NK-92 (cell line): Measurements from ENCODE around the gene SMIM5.

Source experiments
- DNase-seq: peaks from one replicate; lab custom pipeline; 2025; ENCODE audit not compliant: unreplicated experiment; lab: John Stamatoyannopoulos, UW

SMIM5 gene

GRCh38 chr17:75639327-75639726 is 6.1 kb downstream of the SMIM5 start:
- DNase-seq, result no peak

DNA sequence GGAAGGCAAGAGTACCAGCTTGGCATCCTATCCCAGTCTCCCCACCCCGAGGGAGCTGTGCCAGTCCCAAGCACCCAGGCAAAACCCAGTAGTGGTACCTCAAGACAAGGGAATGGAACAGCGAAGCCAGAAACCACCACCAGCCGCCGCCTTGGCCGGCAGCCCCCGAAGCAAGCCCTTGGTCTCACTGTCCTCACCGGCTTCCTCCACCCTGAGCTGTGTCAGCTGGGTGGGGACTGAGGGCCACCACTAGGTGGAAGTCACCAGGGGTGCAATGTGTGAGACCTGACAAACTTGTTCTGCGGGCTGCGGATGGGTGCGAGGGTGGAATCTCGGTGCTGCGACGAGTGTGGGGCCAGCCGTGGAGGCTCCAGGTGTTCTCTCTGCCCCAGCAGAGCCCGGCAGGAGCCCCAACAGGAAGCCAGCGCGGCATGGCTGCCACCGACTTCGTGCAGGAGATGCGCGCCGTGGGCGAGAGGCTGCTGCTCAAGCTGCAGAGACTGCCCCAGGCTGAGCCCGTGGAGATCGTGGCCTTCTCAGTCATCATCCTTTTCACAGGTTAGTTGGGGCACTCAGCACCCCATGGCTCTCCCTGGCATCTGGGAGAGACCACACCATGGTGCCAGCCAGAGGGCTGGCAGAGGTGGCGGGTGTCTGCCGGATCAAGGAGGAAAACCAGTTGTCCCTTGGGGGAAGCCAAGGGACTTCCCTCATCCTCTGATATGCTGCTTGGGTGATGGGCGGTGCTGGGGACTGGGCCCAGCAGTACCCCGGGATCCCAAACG is 6.7 kb downstream of the SMIM5 start:
- DNase-seq, result no peak

DNA sequence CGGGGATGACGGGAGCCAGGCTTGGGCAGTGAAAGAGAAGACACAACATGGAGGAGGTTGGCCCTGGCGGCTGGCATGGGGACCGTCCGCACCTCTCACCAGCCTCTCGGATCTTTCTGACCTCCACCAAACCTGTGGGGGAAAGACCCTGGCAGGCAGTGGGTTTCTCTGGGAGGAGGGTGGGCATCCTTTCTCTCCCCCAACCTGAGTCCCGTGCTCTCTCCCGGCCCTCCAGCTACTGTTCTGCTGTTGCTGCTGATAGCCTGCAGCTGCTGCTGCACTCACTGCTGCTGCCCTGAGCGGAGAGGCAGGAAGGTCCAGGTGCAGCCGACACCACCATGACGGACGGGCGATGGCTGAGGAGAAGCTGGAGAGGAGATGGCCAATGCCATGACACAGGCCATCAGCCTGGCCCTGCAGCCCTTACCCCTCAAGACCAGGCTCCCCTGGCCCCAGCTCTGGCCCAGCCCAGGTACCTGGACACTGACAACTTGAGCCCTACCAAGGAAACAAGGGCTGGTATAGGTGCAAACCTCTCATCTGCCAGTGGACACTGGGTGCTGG is 7.4 kb downstream of the SMIM5 start:
- no peak for DNase-seq

DNA sequence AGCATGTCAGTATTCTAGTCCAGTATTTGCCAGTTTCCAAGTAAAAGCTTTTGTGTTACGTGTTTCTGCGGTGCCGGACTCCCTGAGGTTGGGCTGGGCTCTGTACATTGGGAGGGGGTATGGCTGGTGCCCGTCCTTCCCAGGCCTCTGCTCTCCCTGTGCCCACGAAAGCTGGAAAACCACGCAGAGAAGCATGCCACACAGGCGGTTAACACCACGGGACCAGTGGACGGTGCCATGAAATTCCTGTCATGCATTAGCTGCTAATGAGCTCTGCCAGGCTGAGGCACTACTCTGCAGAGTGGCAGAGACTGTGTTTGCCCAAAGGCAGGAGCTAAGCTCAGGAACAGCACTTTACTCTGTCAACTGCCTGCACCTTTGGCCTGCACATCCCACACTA is 8.1 kb downstream of the SMIM5 start:
- DNase-seq, result no peak

GRCh38 chr17:75642182-75642783 is 9.0 kb downstream of the SMIM5 start:
- DNase-seq, result no peak

DNA sequence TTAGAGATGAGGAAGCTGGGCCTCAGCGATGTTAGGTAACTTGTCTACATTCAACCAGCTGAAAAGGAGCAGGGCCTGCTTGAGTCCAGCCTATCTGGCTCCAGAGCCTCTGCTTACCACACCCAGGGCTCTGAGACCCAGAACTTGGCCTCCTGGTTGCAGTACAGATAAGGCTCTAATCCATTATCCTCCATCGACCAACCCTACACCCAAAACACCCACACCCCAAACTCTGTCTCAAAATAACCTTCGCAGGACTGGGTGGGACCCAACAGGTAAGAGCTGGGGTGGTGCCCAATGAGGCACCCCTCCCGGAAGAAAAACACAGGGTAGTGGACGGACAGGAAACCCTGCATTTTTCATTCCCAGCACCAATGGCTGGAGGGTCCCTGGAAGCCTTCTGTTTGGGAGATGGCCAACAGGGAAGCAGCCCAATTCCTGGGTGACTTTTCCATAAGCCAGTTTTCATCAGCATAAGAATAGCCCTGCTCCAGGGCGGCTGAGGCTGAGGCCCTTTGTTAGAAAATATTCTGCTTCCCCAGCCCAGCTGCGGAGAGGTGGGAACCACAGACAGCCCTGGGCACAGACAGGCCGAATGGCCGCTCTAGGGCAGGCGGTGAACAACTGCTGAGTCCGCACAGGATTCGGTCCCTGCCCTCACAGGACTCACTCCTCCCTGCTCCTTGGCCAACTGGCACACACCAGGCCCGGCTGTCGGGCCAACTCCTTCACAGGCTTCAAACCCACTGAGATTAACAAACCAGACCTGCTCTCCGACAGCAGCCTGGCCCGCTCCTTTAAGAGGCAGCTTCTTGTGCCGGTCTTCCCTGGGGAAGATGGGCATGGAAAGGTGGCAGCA is 9.8 kb downstream of the SMIM5 start:
- no peak for DNase-seq

GRCh38 chr17:75643643-75644017 is 10.4 kb downstream of the SMIM5 start:
- DNase-seq, result no peak

DNA sequence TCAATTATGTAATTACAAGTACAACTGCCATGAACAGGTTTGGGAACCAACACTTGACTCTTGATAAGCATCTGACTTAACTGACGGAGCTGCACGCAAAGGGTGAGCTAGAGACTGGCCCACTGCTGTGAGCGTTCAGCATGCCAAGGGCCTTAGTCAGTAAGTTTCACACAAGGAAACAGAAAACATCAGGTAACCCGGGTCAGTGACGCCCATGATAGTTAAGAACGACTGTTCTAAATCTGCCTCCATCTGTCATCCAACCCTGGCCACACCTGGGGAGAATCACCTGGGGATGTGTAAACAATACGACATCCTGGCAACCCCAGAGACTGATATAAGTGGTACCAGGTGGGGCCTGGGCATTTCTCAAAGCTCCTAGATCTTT is 12.3 kb downstream of the SMIM5 start:
- DNase-seq, result no peak

- DNase-seq, result no peak
Measured at GRCh38 chr17:75645889-75646637, 12.8 kb downstream of the SMIM5 start.

DNA sequence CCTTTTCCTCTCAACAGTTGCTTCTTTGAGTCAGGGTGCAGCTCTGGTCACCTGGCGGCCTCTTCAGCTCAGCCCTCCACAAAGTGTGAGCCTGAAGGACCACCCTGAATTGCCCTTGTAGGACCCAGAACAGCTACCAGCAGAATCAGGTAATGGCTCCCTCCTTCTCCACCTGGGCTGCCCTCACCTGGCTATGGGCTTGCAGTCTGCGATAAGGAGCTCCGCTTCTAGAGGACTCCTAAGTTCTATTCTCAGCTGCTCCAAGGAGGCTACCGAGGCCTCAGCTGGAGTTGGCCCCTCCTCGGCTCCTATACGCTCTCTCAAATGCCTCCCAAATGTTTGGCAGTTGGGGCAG is 13.4 kb downstream of the SMIM5 start:
- DNase-seq, result no peak

GRCh38 chr17:75647061-75647460 is 13.8 kb downstream of the SMIM5 start:
- no peak for DNase-seq

- DNase-seq, result no peak
Measured at GRCh38 chr17:75647921-75648320, 14.7 kb downstream of the SMIM5 start.

GRCh38 chr17:75649687-75650086 is 16.5 kb downstream of the SMIM5 start:
- DNase-seq, result no peak

DNA sequence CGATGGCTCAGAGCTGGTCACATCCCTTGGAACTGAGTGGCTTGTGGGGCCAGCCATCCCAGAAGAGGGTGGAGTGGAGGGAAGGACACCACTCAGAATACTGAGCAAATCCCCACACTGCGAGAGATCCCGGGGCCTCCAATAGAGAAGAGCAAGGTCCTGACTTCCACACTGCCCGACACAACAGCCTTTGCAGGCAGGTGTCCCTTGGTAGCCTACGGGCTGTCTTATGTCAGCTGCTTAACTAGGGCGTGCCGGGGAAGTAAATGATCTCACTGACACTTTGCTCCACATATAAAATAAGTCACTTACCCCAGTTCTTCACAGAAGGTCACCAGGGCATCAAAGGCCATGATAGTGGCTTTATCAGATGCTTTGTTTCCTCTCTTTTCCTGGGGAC is 17.6 kb downstream of the SMIM5 start:
- DNase-seq, result no peak

DNA sequence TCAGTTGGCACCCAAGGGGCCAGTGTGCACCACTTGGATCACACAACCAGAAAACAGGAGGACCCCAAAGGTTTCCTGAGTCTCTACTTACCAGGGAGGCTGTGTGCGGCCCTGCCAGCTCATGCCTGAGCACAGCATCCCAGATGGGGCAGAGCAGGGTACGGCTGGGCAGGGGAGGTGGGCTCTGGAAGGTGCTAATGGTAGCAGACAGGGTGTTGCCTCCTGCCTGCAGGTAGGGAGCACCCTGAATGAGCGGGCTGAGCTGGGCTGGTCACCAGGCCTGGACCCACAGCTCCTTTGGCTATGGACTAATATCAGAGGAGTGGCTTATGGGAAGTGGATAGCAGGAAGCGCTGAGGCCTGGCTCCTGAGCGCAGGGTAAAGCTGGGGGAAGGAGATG is 19.1 kb downstream of the SMIM5 start:
- DNase-seq, result no peak

DNA sequence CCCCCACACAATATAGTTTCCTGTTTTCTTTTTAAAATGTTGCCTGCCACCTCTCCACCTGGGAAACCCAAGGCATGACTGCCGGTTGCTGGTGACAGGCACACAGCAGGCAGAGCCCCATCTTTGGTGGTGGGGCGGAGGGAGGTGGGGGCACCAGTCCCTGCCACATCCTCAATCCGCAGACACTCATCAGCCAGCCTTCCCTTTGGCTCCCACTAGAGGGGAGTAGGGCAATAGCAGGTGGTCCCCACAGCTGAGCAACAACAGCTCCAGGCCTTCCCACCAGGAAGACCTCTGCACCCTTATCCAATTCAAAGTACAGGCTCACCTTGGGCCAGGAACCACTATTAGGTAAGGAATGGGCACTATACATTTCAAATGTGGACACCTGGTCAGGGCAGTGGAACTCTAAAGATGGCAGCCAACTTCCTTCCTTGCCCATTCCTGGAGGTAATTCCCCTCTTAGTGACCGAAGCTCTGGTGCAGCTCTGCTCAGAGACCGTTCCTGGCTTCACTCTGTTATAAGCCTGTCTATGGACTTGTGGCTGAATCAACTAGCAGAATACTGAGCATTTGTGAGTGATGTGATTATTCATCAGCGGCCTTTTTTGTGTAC is 19.8 kb downstream of the SMIM5 start:
- DNase-seq, result no peak

- no peak for DNase-seq
Measured at GRCh38 chr17:75654176-75654575, 20.9 kb downstream of the SMIM5 start.

- DNase-seq, result no peak
Measured at GRCh38 chr17:75658237-75658636, 25.0 kb downstream of the SMIM5 start.

- no peak for DNase-seq
Measured at GRCh38 chr17:75661531-75661930, 28.3 kb downstream of the SMIM5 start.

- no peak for DNase-seq
Measured at GRCh38 chr17:75662511-75662910, 29.3 kb downstream of the SMIM5 start.

DNA sequence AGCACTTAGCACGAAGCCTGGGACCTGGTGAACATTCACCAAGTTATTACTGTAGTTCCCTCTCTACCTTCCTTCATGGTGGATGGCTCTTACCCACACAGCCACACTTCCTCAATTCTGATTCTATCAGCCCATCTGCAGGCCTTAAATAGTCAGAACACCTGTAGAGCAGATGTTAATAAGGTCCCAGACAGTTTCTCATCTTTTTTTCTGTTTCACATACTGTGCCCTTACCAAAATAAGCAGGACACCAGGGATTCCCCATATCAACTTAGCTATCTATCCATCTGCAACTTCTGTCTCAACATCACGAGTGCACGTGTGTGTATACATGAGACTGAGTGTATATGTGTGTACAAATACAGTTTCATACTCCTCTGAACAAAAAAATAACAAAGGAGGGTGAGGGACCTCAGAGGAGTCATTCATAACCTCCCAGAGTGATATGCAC is 30.9 kb downstream of the SMIM5 start:
- DNase-seq, result no peak
